GM18511 (cell line): Measurements from ENCODE around the gene SASH1.

ENCODE experiments used
- ATAC-seq: cut with Tn5 transposase; IDR thresholded peaks from one replicate; pipeline ENCODE4 v1.9.1; 2021; ENCODE audit warnings: mild to moderate bottlenecking, moderate library complexity; ENCODE audit not compliant: unreplicated experiment

The SASH1 gene

DNA sequence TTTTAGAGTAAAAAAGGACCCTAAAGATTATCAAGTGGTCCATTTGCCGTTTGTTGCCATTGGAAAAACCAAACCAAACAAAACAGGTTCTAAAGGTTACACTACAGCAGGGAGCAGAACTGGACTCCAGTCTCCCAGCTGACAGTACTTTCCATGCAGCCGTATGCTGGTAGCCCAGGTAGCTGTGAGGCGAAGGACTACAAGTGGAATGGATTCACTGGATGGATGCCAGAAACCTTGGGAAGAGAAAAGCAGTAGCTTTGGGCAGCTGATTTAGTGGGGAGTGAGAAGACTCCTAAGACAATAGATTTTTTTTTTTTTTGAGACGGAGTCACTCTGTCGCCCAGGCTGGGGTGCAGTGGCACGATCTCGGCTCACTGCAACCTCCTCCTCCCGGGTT, 88.3 kb downstream of the SASH1 start:
- no peak for ATAC-seq

GRCh38 chr6:148431413-148431812, 88.8 kb downstream of the SASH1 start:
- no peak for ATAC-seq

DNA sequence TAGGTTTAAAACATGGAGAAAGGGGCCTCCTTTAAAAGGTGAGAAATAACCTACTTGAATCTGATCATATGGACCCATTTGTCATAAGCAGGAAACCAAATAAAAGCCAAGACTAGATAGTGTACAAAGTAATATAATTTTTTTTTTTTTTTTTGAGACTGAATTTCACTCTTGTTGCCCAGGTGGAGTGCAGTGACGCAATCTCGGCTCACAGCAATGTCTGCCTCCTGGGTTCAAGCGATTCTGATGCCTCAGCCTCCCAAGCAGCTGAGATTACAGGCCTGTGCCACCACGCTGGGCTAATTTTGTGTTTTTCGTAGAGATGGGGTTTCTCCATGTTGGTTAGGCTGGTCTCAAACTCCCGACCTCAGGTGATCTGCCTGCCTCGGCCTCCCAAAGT, 89.2 kb downstream of the SASH1 start:
- no peak for ATAC-seq

DNA sequence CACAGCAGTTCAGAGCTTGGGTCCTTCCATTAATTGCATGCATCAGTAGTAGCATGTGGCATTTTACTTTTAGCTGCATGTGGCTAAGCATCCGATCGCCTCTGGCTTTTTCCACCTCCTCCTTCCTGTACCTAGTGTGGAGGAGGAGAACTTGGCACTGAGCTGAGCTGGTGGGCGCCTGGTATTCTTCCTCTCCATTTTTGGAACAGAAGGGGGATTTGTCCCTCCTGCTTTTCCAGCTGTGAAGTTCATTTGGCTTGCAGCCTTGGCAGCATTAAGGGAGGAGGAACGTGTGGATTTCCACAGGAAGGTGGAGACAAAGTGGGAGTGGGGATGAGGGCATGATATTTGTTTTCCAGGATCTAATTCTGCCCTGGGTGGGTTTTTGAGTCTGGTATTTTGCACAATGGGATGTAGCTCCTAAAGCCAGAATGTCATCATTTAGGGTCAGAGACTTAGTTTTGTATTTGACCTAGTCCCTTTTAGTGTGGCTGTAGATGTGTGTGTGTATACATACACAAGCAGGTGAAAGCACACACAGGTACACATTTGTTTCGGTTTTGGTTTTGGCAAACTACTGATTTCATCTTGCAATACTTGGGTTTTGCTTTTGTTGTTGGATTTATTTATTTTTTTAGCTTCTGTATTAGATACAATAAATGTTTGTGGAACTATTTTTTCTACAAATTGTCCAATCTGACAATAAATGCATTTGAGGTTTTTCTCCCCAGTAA, 90.0 kb downstream of the SASH1 start:
- ATAC-seq: no peak

DNA sequence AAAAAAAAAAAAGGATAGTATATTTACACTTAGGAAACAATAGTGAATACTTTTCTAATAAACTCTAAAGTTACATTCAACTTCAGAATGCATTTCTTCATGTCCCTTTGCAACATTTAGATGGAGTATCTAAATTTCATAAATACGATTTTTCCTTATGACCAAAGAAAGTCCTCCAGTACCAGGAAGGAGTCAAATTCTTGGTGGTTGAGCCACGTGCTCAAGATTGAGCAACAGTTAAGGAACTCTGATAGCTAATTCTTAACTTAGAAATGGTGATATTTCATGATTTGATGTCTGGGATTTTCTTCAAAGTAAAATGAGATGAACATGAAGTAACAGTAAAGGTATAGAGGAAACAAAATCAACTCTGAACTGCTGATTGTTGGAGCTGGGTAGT, 92.7 kb downstream of the SASH1 start:
- no peak for ATAC-seq

DNA sequence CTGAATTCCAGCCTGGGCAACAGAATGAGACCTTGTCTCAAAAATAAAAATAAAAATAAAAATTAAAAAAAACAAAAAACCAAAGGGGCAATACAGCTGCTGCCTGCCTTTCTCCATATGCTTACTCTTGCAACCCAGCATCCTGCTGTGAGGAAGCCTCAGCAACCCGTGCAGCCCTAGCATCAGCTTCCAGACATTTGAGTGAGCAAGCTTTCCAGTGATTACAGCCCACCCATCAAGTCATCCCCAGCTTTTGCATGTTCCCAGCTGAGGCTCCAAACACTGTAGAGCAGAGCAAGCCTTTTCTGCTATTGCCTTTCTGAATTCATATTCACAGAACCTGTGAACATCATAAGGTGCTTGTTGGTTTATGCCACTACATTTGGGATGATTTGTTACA, 93.8 kb downstream of the SASH1 start:
- no peak for ATAC-seq

GRCh38 chr6:148438632-148439031, 96.0 kb downstream of the SASH1 start:
- ATAC-seq: no peak

GRCh38 chr6:148440016-148440415, 97.4 kb downstream of the SASH1 start:
- no peak for ATAC-seq

DNA sequence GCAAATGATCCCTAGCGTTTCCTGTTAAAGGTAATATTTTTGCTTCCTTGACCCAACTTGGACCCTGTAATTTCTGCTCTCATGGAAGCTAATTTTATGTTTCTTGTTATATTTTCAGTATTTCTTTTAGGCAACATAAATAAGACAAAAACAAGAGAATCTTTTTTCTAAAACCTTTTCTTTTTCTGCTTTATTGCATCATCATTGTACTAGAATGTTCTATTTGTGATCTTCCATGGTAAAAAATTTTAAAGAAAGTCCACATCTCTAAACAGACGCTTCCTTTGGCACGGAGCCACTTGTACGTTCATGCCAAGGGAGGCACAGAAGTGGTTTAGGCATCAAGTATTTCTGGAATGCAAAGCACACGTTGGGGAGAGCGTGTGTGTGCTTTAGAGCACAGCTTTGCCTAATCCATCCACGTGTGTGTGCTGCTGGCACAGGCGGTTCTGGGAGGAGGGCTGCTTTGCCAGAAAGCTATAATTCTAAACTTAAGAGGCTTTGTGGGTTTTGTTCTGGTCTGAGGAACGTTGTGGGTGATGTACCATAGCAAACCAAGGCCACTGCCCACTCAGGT, 98.3 kb downstream of the SASH1 start:
- ATAC-seq: no peak

DNA sequence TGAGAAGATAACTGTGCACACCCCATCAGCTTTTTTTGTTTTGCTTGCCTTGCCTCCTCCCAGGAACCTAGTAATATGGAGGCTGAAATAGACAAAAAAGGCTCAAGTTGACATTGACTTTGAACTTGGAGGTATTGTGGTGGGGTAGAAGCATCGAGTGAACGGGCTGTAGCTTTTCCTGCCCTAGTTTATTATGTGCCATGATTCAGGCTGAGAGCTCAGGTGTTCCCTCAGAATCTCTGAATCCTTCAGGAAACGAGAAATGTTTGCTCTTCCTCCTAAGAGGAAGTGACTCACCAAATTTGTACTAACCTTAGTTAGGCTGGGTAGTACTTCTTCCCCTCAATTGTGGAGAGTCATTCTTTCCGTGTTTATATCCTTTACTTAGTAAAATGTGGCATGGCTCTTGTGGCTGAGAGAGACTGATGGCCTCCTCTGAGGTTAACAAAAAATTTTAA, 98.8 kb downstream of the SASH1 start:
- ATAC-seq: no peak

GRCh38 chr6:148443798-148444560, 101.3 kb downstream of the SASH1 start:
- no peak for ATAC-seq

DNA sequence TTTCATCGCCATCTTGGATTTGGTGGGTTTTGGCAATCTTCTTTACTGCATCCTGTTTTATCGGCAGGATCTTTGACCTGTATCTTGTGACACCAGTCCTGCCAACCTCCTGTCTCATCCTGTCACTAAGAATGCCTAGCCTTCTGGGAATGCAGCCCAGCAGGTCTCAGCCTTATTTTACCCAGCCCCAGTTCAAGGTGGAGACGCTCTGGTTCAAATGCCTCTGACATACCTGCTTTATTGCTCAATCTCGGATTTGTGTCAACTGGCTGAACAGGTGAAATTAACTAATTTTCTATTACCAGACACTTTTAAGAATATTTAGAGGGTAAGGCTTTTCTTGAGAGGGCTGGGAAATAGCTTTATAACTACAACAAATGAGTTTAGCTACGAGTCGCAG, 102.5 kb downstream of the SASH1 start:
- no peak for ATAC-seq

DNA sequence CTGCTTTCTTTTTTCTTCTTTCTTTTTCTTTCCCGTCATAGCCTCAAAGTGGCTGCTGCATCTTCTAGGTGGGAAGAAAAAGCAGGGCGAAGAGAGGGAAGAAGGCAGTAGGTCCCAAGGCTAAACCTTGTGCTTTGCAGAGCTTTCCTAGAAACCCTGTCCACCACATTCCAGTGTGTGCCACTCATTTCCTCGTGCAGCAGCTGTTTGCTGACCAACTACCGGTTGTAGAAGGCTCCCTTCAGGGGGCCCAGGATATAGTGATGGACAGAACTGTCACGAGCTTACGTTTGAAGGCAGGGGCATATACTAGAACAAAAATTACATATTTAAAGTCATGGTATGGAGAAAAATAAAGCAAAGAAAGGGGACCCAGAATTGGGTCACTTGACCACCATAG, 103.0 kb downstream of the SASH1 start:
- ATAC-seq: no peak

- no peak for ATAC-seq
Measured at GRCh38 chr6:148446681-148447080, 104.0 kb downstream of the SASH1 start.

GRCh38 chr6:148447521-148448230, 105.0 kb downstream of the SASH1 start:
- no peak for ATAC-seq

DNA sequence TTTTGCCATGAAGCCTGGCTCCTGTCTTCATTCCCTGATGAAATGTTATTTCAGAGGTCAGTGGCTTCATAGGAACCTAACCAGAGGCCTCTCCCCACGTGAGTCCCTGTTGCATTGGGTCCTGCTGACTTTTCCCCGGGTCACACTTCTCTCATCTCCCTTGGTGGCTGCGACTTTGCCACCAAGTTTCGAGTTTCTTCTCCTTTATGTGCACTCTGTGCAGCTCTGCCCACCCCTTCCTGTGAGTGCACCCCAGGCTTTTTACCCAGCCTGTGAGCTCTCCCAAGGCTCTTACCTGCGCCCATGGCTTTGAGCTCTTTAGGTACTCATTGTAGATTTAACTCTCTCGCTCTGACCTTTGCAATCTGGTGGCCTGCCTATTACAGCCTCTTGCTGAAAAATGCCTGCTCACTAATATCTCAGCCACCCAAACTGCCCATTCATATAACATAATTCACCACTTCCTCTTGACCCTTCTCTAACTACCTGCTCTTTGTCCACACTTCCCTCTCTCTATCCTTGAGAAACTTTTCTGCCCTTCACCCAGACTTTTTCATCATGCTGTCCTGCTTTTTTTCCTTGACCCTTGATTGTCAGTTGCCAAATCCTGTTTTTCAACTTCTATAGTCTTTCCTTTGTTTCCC, 105.9 kb downstream of the SASH1 start:
- no peak for ATAC-seq

- ATAC-seq: no peak
Measured at GRCh38 chr6:148450866-148451265, 108.2 kb downstream of the SASH1 start.

GRCh38 chr6:148451690-148452089, 109.1 kb downstream of the SASH1 start:
- peak; percentile 67 for ATAC-seq

DNA sequence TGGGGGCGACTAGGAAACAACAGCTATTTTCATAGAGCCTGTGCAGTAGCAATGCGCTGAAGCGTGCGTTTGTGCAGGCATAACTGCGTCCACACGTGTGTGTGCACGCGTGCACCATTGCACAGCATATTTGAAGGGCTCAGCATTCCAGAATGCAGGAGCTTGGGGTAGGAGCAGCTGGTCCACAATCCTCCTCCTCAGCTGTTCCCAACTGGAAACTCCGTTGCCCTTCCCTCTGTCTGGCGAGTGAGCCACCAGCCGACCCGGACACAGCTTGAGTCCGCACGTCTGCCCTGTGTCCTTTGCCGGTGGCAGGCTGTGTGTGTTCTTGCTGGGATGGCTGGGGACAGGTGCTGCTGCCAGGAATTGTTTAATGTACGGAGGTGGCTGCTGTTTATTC, 110.2 kb downstream of the SASH1 start:
- ATAC-seq: no peak

DNA sequence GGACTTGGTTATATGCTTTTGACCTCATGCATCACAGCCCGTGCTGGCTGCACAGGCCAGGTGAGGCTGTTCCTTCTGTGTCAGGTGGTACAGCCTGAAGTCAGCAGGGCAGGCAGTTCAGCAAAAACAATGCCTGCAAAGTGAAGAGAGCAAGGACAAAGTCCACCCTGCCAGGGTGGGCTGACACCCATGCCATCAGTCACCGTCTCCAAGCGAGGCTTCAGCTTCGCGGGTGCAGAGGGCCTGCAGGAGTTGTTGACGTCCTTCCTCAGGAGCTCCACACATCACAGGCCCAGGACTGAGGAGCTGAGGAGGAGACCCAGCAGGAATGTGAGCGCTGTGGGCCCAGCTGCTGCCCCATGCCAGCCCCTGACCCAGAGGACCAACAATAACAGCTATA, 111.3 kb downstream of the SASH1 start:
- ATAC-seq: no peak

DNA sequence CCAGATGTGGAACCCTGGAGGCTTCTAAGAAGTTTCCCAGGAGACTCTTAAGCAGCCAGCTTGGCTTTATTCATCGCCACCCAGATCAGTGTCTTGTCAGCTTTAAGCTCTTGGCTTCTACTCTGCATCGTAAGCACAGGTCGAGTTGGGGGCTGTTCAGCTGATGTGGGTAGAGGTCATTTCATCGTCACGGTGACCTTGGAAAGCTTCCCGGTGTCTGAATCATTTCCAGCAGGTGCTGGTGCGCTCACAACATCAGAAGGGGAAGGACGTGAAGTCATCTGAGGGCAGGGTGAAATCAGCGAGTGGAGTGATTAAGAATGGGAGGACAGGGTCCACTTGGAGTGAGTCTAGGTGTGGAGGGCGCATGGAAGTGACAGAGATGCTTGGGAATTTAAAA, 112.6 kb downstream of the SASH1 start:
- no peak for ATAC-seq
